Thyroid gland (tissue), 4 donors: Measurements from ENCODE around the gene ABL2. TPM values are rescaled to one million over a fixed set of nuclear protein-coding genes. Genes with fewer than 3 reads are reported as not detected.

ENCODE experiments used
- DNase-seq, 2 donors: peaks; one replicate each; pipeline ENCODE4 v3.0.0-alpha.2; 2019
- H3K27ac ChIP-seq, 3 donors: fragments of 200-600 bp; sonication (generic); 1 replicate in 2 of 3; 2 replicates in 1 of 3; pipeline ENCODE4 v1.5.1; 2016 to 2019; ENCODE audit warnings: mild to moderate bottlenecking in 1 of 3, moderate library complexity in 1 of 3
- H3K27me3 ChIP-seq: fragments of 200-600 bp; sonication (generic); one replicate; pipeline ENCODE4 v1.5.1; 2019
- H3K36me3 ChIP-seq, 2 donors: fragments of 200-600 bp; sonication (generic); one replicate each; pipeline ENCODE4 v1.5.1; 2016 to 2019
- H3K4me1 ChIP-seq, 2 donors: fragments of 200-600 bp; sonication (generic); one replicate each; pipeline ENCODE4 v1.5.1; 2017 to 2019
- H3K4me3 ChIP-seq, 3 donors: fragments of 200-600 bp; sonication (generic); replicated peaks in 1 of 3; 1 replicate in 2 of 3; 2 replicates in 1 of 3; pipeline ENCODE4 v1.5.1; 2016; ENCODE audit warnings: mild to moderate bottlenecking in 1 of 3
- H3K9me3 ChIP-seq: fragments of 200-600 bp; sonication (generic); one replicate; pipeline ENCODE4 v1.5.1; 2017
- POLR2A ChIP-seq, 2 donors: fragments of 450-650 bp; IDR thresholded peaks; one replicate each; pipeline ENCODE4 v1.6.1; 2017; ENCODE audit warnings: antibody characterized with exemption in 2 of 2, mild to moderate bottlenecking in 2 of 2, moderate library complexity in 1 of 2
- WGBS, 2 donors: methylation state at CpG; one replicate each; pipeline ENCODE4 v1.1.5; 2017; 5-methylcytosine and 5-hydroxymethylcytosine counted together
- intact Hi-C: fragments of 100-400 bp; cut with DNase I; formaldehyde crosslinking; loops from one replicate; pipeline ENCODE4 v1.15.1; 2023
- total RNA-seq, 4 donors: library from RNA; depleted of rRNA; stranded (reverse); fragments of >200 nt; gene quantifications; one replicate each; pipeline ENCODE4 v1.2.3, GENCODE V29; 2016
- TF ChIP-seq, protein P1 (sequence below), 6 experiments: fragments of 200-600 bp in 3 of 6; fragments of 450-650 bp in 3 of 6; sonication (generic) in 3 of 6; IDR thresholded peaks; one replicate each; pipeline ENCODE4 v1.5.1; 2016 to 2019; ENCODE audit warnings: antibody characterized with exemption in 6 of 6, mild to moderate bottlenecking in 2 of 6, inconsistent platforms in 1 of 6, moderate library complexity in 1 of 6

ABL2 gene
- total RNA-seq, 4 donors from 2014 or later = 11.8 to 21.2 (median 18.9) TPM

DNA sequence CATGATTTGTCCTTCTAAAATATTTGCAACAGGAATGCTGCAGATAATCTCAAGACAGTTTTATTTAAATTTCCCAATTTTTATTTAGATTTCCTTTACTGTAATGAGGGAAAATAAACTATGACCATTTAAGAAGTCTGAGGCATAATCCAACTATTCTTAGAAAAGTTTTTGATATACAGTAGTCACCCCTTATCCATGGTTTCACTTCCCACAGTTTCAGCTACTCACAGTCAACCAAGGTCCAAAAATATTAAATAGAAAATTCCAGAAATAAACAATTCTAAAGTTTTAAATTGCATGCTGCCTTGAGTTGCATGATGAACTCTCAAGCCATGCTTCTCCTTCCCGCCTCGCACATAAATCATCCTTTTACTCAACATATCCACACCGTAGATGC, 114.3 kb downstream of the ABL2 start:
- H3K4me3 ChIP-seq = no peak overlapping the region
- no peak overlapping the region for H3K27ac ChIP-seq
- no peaks in the 10 kb centered on the region for H3K27me3 ChIP-seq
- DNase-seq = no peak
- no peak for TF ChIP-seq POLR2A (IDR thresholded peaks at IDR 0.05)
- TF ChIP-seq, protein P1, sequence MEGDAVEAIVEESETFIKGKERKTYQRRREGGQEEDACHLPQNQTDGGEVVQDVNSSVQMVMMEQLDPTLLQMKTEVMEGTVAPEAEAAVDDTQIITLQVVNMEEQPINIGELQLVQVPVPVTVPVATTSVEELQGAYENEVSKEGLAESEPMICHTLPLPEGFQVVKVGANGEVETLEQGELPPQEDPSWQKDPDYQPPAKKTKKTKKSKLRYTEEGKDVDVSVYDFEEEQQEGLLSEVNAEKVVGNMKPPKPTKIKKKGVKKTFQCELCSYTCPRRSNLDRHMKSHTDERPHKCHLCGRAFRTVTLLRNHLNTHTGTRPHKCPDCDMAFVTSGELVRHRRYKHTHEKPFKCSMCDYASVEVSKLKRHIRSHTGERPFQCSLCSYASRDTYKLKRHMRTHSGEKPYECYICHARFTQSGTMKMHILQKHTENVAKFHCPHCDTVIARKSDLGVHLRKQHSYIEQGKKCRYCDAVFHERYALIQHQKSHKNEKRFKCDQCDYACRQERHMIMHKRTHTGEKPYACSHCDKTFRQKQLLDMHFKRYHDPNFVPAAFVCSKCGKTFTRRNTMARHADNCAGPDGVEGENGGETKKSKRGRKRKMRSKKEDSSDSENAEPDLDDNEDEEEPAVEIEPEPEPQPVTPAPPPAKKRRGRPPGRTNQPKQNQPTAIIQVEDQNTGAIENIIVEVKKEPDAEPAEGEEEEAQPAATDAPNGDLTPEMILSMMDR (IDR thresholded peaks at IDR 0.05) = no peak
- peaks cover 0 to 5% of the 10 kb centered on the region in 2 donors for H3K4me1 ChIP-seq
- intact Hi-C loops = no loop called here
- peaks cover 13 to 21% of the 10 kb centered on the region in 2 donors for H3K36me3 ChIP-seq
- 94 to 96% methylated on average over 3 of the region's 3 CpGs for WGBS, 2 donors
- no peaks in the 10 kb centered on the region for H3K9me3 ChIP-seq

DNA sequence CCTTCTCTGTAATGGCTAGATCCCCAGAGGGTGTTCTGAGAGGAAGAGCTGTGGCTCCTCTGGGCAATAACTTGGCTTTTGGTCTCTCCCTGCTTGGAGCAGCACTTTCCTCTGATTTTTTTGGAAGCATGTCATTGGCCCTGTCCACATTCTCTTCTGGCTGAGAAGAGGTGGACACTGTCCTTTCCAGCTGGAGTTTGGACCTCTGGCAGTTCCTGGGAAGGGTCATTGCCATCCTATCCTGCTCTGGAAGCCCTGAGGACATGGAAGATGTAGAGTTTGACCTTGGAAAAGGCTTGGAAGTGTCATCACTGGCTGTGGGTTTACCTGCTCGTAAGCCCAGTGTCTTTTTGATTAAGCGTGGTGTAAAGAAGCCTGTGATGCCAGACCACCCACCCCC, 120.8 kb downstream of the ABL2 start:
- H3K4me3 ChIP-seq = no peak overlapping the region

GRCh38 chr1:179107706-179108629, 121.5 kb downstream of the ABL2 start:
- intact Hi-C loops = no loop called here
- no peak for DNase-seq
- TF ChIP-seq, protein P1 (IDR thresholded peaks at IDR 0.05) = no peak
- no peak for TF ChIP-seq POLR2A (IDR thresholded peaks at IDR 0.05)
- H3K27me3 ChIP-seq = no peaks in the 10 kb centered on the region
- WGBS, 2 donors = 91 to 93% methylated on average over 13 to 15 of the region's 15 CpGs
- peaks cover 35 to 41% of the 10 kb centered on the region in 2 donors for H3K36me3 ChIP-seq
- H3K4me3 ChIP-seq = no peak overlapping the region
- no peak overlapping the region for H3K27ac ChIP-seq
- H3K4me1 ChIP-seq = no peaks in the 10 kb centered on the region
- no peaks in the 10 kb centered on the region for H3K9me3 ChIP-seq

More for the DNA sequence above, 120.8 kb downstream of the ABL2 start:
- Histone ChIP-seq H3K27me3 (no peaks in the 10 kb centered on the region), H3K9me3 (no peaks in the 10 kb centered on the region), H3K27ac (no peak overlapping the region), H3K36me3 (peaks cover 35 to 41% of the 10 kb centered on the region in 2 donors), H3K4me1 (no peaks in the 10 kb centered on the region)
- intact Hi-C loops = no loop called here
- TF ChIP-seq POLR2A (IDR thresholded peaks at IDR 0.05) = no peak
- TF ChIP-seq, protein P1 (IDR thresholded peaks at IDR 0.05) = no peak
- DNase-seq = no peak
- WGBS, 2 donors = 95 to 100% methylated on average over 2 of the region's 2 CpGs

DNA sequence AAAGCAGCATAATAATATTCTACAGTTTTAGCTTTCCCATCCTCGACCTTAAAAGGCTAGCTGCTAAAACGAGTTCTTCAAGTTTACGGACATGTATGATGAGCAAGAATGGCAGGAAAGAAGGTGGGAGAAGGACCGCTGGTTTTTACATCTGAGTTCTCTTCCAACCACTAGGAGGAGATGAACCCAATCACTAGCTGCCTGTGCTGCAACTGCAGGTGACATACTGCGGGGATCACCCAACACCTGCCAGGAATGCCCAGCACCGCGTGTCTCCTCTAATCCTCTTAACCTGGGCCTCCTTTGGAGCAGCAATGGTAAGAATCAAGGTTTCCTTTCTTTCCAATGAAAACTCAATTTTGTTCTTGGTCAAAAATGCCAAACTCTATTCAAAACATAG, 124.1 kb downstream of the ABL2 start:
- no peaks in the 10 kb centered on the region for H3K4me1 ChIP-seq
- H3K4me3 ChIP-seq = no peak overlapping the region
- no peak overlapping the region for H3K27ac ChIP-seq
- WGBS, 2 donors = 33 to 48% methylated on average over 7 of the region's 7 CpGs
- intact Hi-C loops = no loop called here
- H3K27me3 ChIP-seq = no peaks in the 10 kb centered on the region
- TF ChIP-seq, protein P1 (IDR thresholded peaks at IDR 0.05) = peak in 4 of 6 experiments; percentile 28 to 66 (median 50)
- no peak for TF ChIP-seq POLR2A (IDR thresholded peaks at IDR 0.05)
- peaks cover 27 to 28% of the 10 kb centered on the region in 2 donors for H3K36me3 ChIP-seq
- H3K9me3 ChIP-seq = no peaks in the 10 kb centered on the region
- peak; percentile 47 to 54 for DNase-seq

DNA sequence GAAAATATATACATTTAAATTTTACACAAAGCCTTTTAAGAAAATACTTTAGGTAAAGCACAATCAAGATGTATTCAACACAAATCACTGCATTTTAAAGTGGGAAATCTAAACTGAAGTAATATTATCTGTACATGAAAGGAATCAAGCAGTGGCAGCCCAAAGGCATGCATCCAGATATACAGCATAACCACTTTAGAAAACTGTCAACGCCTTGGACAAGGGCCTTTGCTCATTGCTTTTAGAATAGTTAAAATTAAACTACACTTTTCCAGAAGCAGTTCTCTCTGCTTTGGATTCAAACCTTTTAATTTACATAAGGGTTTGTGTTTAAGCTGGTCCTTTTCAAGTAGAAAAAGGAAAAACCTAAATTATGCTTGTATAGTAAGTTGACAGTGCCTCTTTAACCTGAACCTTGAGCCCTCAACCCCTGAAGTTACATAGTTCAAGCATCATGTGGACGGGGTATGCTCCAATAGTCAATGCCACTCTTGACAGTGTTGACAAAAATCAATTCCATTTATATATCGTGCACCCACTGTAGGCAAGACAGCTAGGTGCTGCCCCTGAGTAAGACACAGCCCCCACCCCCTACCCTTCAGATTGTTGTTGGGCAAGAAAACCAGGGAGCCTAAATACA, 124.7 kb downstream of the ABL2 start:
- TF ChIP-seq, protein P1 (IDR thresholded peaks at IDR 0.05) = no peak
- TF ChIP-seq POLR2A (IDR thresholded peaks at IDR 0.05) = no peak
- H3K36me3 ChIP-seq = peaks cover 20 to 28% of the 10 kb centered on the region in 2 donors
- H3K27ac ChIP-seq = no peak overlapping the region
- WGBS, 2 donors = 93% methylated on average over 3 of the region's 3 CpGs
- H3K4me3 ChIP-seq = no peak overlapping the region
- H3K4me1 ChIP-seq = no peaks in the 10 kb centered on the region
- H3K27me3 ChIP-seq = no peaks in the 10 kb centered on the region
- DNase-seq = no peak
- intact Hi-C loops = no loop called here
- H3K9me3 ChIP-seq = no peaks in the 10 kb centered on the region
